DMS 273 (cell line): ENCODE results near the gene PDE4DIP.
"Not testable (repeated sequence)": the region's sequence is repeated elsewhere in the genome, so short reads cannot be mapped to it uniquely, and the experiment has no call there.

Source experiments
- DNase-seq: peaks from one replicate; lab custom pipeline; 2025; ENCODE audit not compliant: unreplicated experiment; lab: John Stamatoyannopoulos, UW

PDE4DIP gene

DNA sequence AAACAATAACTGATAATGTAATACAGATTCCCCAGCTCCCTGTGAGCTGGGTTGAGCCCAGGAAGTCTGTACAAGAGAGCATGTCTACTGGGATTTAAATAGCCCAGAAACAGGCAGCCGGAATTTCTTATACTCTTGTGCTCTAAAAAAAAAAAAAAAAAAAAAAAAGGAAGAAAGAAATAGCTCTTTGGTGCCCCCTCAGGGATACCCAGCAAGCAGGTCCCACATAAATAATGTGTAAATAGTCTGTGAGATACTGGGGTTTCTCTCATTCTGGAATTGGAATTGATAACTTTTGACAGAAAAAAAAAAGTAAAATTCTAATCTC, 25.4 kb downstream of the PDE4DIP start:
- not testable (repeated sequence) for DNase-seq

DNA sequence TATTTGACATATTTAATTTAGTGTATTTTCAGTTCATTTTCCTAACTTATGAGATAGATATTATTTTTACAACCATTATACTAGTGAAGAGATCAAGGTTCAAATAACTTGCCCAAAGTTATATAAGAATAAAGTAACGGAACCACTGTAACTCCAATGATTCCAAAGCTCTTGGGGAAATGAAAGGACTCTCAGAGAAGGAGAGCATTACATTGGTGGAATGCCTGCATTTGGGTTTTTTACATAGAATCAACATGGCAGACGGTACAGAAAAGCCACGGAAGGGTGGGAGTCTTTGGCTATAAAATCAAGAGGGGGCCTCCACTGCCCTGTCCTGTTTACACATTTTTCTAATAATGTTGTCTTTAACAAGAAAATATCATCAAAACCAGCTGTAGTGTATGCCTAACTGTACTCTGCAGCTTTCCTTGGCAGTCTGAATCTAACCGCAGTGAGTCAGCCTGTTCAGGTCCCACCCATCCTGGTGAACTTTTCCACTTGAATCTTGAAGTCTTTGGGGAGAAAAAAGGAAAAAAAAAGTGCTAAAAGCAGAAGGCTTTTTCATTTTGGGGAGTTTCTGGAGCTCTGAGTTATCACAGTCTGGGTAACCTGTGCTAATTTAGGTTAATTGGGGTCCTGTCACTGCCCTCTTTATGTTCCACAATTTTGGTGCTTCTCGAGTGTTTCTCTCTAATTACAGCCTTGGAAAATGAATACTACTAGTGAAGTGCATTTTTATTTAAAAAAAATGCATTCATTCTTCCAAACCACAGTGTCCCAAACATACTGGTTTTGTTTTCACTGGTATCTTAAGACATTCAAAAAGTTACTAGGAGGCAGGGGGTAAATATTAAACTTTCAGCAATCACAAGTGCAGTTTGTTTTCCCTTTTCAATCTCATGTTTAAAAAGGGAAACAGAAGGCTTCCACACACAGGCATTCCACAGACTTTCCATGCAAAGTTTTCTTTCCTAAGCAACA, 30.5 kb downstream of the PDE4DIP start:
- not testable (repeated sequence) for DNase-seq

DNA sequence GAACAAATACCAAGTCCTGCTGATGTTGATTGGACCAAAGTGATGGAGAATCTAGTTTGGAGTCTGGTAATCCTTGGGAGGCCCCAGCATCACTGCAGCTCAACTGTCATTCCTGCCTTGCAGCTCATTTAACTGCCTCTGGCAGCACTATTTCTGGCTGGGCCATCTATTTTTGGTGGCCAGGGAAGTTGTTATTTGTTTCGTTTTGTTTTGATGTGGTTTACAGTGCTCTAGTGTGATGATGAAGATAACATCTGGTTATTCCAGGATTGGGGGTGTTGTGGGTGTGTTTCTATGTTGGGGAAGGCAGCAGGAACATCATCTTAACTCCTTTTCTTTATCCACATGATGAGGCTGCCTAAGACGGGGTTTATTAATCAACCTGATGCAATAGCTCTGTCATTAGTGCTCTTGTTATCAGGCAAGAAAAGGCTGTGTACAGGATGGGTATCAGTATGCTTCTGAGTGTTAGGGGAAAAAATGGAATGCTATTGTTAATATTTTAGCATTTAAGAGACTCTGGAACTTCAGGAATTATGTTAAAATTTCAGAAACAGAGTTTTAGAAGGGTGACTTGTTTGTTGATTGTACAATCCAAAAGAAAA, 35.7 kb downstream of the PDE4DIP start:
- DNase-seq: not testable (repeated sequence)

DNA sequence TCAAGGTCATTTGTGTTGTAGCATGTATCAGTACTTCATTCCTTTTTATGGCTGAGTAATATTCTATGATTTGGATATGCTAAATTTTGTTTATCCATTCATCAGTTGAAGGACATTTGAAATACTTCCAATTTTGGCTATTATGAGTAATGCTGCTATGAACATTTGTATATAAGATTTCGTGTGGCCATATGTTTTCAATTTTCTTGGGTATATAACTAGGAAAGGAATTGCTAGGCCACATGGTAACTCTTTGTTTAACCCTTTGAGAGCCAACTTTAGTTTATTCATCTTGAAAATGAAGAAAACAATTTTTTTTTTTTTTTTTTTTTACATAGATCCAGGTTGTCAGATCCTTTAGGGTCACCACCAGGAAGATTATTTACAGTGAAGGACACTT, 37.0 kb downstream of the PDE4DIP start:
- DNase-seq: not testable (repeated sequence)

DNA sequence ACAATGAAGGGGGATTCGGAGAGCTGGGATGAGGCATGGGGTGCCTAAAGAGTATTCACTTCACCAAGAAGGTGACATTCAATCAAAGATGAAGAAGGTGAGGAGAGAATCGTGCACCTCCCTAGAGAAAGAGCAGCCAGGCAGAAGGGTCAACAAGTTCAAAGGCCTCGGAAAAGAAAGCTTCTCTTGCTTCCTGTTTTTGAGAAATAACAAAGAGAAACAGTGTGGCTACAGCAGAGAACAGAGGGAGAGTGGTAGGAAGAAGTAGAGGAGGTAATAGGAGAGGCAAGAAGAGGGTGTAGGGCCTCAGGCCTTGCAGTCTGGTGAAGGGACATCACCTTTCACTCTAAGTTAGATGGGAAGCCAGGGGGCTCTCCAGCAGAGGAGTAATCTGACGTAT, 41.0 kb downstream of the PDE4DIP start:
- DNase-seq: not testable (repeated sequence)

DNA sequence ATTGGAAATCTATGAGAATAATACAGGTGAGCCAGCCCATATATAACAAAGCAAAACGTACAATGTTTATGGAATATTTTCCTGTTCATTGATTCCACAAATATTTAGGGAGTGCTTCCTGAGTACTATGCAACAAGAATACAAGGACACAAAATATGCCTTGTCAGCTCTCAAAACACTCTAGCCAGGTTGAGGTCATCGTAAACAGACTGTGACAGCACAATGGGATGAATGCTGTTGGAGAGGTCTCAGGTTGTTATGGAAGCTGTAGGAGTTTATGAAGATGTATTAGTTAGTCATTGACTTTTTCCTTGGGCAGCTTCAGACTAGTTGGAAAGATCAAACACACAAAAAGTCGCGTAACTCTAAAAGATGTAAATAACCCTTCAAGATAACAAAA, 42.1 kb downstream of the PDE4DIP start:
- DNase-seq: not testable (repeated sequence)

DNA sequence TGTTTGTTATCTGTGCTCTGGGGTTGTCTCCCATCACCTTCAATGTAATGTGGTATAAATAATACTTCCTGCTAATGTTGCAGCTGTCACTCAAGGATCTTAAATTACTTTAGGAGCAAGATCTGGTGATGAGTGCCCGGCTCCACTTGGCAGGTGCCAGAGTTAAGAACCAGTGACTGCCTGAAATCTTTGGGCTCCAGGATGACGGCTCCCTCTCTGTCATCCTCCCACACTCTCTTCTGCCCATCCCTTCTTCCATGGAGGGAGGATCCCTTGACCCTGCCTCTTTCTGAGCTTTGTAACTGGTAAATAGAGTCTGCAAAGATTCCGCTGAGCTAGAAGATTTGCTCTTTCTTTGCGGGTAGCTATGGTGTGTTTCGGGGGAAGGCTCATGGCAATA, 44.4 kb downstream of the PDE4DIP start:
- not testable (repeated sequence) for DNase-seq

DNA sequence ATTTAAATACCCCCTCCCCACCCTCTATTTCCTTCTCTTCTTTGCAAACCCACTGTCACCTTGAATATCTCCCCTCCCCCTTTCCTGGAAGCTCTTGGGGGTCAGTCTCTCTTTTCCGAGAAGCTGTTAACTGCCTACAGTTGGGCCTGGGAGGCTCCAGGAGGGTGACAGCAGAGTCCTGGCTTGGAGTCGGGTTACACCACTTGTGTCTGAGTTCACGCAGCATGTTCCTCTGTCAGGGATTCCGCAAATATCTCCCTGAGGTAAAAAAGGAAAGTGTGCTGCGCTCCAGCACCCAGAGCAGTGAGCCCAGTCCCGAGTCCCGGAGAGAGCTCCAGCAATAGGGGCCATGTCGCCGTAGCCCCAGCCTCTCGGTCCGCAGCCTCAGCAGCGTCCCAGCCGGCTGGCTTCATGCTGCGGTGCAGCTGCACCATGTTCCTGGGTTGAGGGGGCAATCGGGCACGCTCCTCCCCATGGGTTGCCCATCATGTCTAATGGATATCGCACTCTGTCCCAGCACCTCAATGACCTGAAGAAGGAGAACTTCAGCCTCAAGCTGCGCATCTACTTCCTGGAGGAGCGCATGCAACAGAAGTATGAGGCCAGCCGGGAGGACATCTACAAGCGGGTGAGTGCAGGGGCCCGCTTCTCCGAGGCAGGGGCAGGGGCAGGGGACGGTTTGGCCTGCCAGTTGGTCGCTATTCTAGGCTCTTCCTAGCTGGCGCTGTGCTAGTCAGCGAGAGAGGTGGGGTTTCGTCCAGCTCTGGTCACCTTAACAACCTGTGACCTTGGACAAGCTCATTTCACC, 45.2 kb downstream of the PDE4DIP start:
- not testable (repeated sequence) for DNase-seq

DNA sequence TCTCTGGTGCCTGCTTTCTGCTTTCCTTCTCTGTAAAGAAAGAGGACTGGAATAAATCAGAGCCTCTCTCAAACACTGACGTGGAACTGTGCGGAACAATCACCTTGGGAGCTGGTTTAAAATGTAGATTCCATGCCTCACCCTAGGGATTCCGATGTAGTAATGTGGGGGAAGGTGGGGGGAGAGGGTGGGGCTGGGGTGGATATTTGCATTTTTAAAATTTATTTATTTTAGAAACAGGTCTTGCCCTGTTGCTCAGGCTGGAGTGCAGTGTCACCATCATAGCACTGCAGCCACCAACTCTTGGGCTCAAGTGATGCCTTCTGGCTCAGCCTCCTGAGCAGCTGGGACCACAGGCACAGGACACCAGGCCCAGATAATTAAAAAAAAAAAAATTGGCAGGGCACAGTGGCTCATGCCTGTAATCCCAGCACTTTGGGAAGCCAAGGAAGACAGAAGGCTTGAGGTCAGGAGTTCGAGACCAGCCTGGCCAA, 45.9 kb downstream of the PDE4DIP start:
- DNase-seq: not testable (repeated sequence)

DNA sequence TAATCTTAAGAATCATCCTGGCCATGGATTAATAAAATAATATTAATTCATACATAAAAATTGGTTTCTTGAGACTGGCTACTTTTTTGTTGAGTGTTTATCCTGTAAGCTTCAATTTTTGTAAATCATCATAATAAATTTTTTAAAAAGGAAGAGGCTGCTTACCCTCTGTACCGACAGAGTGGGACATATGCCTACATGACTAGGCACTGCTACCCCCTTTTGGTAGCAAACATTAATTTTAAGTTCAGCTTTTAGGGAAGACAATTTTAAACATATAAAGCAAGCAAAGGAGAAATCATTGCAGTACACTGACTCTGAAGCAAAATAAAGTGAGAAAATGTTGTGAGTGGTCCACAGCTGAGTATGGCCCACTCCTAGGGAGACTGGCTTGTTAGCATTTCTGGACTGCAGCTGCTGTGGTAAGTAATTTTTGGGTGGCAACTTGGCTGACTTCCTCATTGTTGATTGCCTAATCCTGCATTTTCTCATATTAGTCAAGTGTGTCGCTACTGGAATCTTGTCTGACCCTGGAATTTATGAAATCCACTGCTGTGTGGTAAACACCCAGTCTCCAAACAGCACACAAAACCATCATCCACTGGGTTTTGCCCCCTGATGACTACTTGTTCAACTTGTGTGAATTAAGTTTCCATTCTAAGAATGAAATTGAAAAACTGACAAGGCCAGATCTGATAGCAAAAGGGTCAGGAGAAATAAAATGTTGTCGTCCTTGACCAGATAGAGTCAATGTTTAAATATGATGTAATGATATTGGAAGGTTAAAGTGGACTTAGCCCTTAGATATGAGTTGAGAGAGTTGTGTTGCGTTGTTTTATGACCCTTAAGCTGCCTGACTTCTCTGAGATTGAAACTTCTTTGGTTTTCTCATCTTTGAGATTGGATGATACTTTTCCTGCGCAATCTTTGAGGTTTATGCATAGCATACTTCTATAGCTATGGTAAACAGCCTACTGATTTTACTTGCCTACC, 50.4 kb downstream of the PDE4DIP start:
- not testable (repeated sequence) for DNase-seq

DNA sequence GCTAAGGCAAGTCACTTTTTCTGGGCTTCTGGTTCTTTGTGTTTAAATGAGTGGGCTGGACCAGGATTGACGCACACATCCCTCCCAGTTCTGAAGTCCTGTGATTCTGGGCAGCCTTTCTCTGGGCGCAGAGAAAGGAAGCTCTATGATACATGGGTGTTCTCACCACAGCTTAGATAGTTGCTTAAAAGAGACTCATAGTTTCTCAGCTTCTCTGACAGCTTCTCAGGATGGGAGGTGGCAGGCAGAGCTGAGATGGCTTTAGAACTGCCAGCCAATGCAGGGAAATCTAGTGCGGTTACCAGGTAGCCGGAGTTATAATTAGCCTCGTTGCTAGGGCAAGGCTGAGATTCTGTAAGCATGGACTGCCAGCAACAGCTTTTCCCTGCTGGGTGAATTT, 55.8 kb downstream of the PDE4DIP start:
- DNase-seq: not testable (repeated sequence)

DNA sequence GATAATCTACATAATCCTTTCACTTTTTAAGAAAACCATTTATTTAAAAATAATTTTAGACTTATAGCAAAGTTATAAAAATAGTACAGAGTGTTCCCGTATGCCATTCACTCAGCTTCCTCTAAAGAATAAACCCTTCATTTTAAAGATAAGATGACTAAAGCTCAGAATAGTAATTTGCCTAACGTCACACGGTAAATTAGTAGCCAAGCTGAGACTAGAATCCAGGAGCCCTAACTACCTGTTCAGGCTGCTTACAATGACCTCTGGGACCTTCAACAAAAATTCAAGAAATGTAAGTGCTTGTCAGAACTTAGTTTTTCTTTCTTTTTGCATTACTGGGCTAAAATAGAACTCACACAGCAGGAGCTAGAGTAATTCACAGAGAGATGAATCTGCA, 56.5 kb downstream of the PDE4DIP start:
- not testable (repeated sequence) for DNase-seq

DNA sequence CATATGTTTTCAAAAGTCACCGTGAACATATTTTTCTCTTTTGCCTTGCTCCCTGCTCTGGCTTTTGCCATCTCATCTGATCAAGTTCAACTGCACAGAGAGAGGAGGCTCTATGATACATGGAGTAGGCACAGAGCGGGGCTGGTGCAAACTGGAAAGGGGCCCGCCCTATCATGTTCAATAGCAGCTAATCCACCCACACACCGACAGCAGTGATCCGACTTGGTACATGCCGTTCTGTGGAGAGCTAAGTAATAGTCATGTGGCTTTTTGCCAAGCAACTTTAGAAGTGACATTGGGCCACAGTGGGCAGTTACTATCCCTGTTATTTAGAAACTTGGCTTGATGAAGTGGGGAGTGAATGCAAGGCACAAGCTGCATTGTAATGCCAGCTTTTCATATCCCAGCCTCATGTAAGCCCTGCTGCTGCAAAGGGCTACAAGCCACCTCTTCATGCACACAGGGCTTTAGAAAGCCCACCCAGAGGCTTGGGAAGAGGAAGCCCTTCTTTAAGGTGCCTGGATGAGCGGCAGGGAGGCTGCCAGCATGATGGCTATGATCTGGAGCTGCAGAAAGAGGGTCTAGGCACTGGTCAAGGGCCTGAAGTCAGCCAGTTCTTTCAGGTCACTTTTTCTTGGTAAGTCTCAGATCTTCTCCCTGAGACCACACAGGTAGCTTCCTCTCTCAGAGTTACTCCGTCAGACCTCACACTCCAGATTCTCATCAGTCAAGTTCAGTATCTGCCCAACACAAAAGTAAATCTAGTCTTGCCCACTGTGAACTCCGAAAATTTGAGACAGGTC, 57.1 kb downstream of the PDE4DIP start:
- DNase-seq: not testable (repeated sequence)

DNA sequence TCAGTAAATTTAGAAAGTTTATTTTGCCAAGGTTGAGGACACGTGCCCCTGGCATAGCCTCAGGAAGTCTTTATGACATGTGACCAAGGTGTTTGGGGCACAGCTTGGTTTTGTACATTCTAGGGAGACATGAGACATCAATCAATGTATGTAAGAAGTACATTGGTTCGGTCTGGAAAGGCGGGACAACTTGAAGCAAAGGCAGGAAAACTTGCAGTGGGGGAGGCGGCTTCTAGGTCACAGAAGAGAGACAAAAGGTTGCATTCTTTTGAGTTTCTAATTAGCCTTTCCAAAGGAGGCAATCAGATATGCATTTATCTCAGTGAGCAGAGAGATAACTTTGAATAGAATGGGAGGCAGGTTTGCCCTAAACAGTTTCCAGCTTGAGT, 57.7 kb downstream of the PDE4DIP start:
- not testable (repeated sequence) for DNase-seq

DNA sequence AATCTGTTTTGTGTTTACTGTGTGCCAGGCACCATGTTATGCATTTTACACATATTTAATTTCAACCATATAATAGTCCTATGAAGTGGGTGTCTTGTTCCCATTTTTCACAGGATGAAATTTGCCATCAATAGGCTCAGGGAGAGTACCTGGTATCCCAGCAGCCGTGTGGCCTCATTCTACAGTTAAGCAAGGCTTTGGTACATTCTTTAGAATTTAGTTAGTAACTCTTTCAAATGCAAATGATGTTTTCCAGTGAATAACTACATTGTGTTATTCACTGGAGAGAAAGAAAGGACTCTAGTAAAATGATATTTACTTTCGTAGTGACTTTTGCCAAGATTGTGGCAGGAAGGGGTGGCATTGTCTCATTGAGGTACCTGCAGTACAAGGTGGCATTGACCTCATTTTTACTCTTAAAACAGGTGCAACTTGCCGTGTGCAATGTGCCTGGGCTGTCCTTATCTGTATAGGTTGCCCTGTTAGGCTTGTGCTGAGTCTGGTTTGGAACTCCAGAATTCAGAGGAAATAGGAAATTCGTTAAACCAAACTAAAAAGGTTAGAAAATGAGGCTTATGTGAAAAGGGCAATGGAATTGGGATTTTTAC, 65.1 kb downstream of the PDE4DIP start:
- DNase-seq: not testable (repeated sequence)

DNA sequence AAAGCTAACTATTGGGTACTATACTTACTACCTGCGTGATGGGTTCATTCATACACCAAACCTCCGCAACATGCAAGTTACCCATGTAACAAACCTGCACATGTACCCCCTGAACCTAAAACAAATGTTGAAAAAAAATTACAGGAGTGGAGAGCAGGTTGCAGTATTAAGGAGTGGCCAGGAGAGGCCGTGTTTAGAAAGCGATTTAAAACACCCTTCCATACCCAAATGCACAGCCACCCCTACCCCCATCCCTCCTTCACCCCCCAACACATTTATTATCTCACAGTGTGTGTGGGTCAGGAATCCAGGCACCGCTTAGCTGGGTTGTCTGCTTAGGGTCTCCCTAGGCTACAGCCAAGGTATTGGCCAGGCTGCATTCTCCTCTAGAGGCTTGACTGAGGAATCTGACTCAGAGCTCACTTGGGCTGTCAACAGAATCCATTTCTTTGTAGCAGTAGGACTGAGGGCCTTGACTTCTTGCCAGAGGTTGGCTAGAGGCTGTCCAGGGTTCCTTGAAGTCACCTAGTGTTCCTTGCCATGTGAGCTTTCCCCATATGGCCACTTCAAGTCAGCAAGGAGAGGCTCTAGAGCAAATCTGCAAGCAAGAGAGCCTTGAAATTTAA, 67.2 kb downstream of the PDE4DIP start:
- DNase-seq: not testable (repeated sequence)

DNA sequence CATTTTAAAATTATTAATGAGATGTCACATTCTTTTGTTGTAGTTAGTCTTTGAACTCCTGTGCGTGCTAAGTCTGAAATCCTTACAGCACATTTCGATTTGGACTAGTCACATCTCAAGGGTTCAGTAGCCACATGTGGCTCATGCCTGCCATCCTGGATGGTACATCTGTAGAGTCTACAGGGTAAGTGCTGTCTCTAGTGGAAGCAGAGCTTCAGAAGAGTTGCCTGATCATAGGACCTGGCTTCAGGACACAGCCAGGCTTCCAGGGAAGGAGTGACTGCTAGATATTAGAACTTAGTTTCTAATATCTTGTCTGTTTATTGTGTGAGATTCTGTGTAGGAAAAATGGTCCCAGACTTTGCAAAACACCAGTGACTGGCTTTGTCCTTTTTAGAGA, 72.0 kb downstream of the PDE4DIP start:
- not testable (repeated sequence) for DNase-seq

DNA sequence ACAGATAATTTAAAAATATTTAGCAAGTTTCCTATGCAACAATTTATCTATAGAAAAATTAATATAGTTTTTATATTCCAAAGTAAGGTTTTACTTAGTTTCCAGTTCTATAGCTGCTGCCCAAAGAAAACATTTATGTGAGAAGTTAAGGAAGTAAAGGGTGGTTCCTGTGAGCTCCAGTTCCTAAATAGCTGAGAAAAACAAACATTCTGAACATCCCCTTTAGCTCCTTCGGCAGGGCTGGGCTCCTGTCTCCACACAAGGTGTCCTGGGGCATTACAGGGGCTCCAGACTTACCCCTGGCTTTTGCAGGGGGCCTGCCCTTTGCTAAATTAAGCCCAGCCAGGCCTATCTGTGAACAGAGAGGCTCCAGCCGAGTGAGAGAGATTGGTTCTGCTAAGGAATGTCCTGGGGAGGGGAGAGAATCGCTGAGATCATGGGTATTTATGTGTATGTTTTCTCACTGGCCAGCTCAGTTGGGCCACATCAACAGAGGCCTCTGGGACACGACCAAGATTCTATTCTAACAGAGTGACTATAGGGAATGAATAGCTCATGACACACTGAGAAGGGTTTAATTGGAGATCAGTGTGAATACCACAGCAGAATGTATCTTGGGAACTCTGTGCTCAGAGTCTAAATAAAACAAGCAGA, 72.6 kb downstream of the PDE4DIP start:
- DNase-seq: not testable (repeated sequence)
